Adrenal gland (tissue), 12 donors: ENCODE results near the gene NANS. TPM values are rescaled to one million over a fixed set of nuclear protein-coding genes. Genes with fewer than 3 reads are reported as not detected.

ENCODE experiments used
- DNase-seq, 7 donors: peaks; one replicate each; pipeline ENCODE4 v3.0.0-alpha.2; 2019 to 2020
- H3K27ac ChIP-seq, 5 donors: fragments of 200-600 bp; sonication (generic) in 4 of 5; 1 replicate in 3 of 5; 2 replicates in 2 of 5; pipeline versions ENCODE4 v1.5.1 to v1.8.0; 2016 to 2020; ENCODE audit warnings: mild to moderate bottlenecking in 1 of 5
- H3K27me3 ChIP-seq: fragments of 200-600 bp; 2 replicates; pipeline ENCODE4 v1.8.0; 2021
- H3K36me3 ChIP-seq, 2 donors: fragments of 200-600 bp; replicated peaks in 1 of 2; 1 replicate in 1 of 2; 2 replicates in 1 of 2; pipeline versions ENCODE4 v1.5.1 to v1.8.0; 2018 to 2022
- H3K4me1 ChIP-seq, 2 donors: fragments of 200-600 bp; replicated peaks in 1 of 2; 1 replicate in 1 of 2; 2 replicates in 1 of 2; pipeline versions ENCODE4 v1.5.1 to v1.8.0; 2018 to 2021
- H3K4me3 ChIP-seq, 4 donors: fragments of 200-600 bp; sonication (generic) in 3 of 4; one replicate each; pipeline ENCODE4 v1.5.1; 2016 to 2018
- H3K9me3 ChIP-seq, 3 donors: fragments of 200-600 bp; sonication (generic) in 1 of 3; replicated peaks in 1 of 3; 1 replicate in 2 of 3; 2 replicates in 1 of 3; pipeline versions ENCODE4 v1.5.1 to v1.8.0; 2016 to 2021
- CTCF ChIP-seq, 6 experiments: fragments of 450-650 bp in 4 of 6; fragments of 200-600 bp in 2 of 6; sonication (generic) in 1 of 6; IDR thresholded peaks; 1 replicate in 5 of 6; 2 replicates in 1 of 6; pipeline versions ENCODE4 v1.5.1 to v1.8.0; 2016 to 2021; ENCODE audit warnings: antibody characterized with exemption in 6 of 6, mild to moderate bottlenecking in 2 of 6, moderate library complexity in 1 of 6
- POLR2A ChIP-seq, 2 donors: fragments of 450-650 bp; IDR thresholded peaks; one replicate each; pipeline ENCODE4 v1.6.1; 2017; ENCODE audit warnings: antibody characterized with exemption in 2 of 2, mild to moderate bottlenecking in 2 of 2, moderate library complexity in 1 of 2
- WGBS, 4 donors: extraction: QIAGEN DNeasy Blood & Tissue Kit in 2 of 4; methylation state at CpG; one replicate each; pipeline versions ENCODE4 v1.1.5 to v1.1.7; 2013 to 2017; 5-methylcytosine and 5-hydroxymethylcytosine counted together
- intact Hi-C, 2 donors: fragments of 100-400 bp; cut with DNase I; formaldehyde crosslinking; loops; one replicate each; pipeline versions ENCODE4 v1.14.1 to v1.15.0; 2022 to 2023
- polyA plus RNA-seq, 3 donors: library from polyadenylated mRNA; stranded (reverse); fragments of 200-250 nt in 2 of 3; fragments of 350-450 nt in 1 of 3; fragmentation: Illumina TruSeq in 1 of 3; extraction: RNeasy Lipid Tissue Mini Kit (QIAGEN cat#74804) in 1 of 3; gene quantifications; one replicate each; pipeline ENCODE4 v1.2.3, GENCODE V29; 2013 to 2014
- total RNA-seq, 9 donors: library from RNA; depleted of rRNA in 4 of 9; stranded (reverse); fragments of >200 nt in 4 of 9; fragments of 120-200 nt in 1 of 9; fragmentation: NEBNext Ultra II Directional in 1 of 9; extraction: Animal tissue kit (Norgen Biotek cat#: 25700) in 1 of 9; gene quantifications; one replicate each; pipeline versions ENCODE4 v1.1.0 to v1.2.4, GENCODE V29; 2013 to 2023
- donor health status: healthy with polysubstance abuse.
- donor health status: Bipolar disorder and iron deficiency.
- donor health status: DM: yes; HTN: yes; CAD: no.
- donor health status: DM: no; HTN: no; CAD: no.
- donor health status: DM: no; HTN: no; CAD: no.
- donor health status: DM: yes; HTN: yes; CAD: no.

The NANS gene
- total and polyA plus RNA-seq, 12 donors: 24.2 to 81.5 (median 38.7) TPM

GRCh38 chr9:98091735-98092612 lies 35.4 kb downstream of the NANS start:
- Histone ChIP-seq H3K36me3 (no peaks in the 10 kb centered on the region), H3K27me3 (peaks cover 42% of the 10 kb centered on the region), H3K9me3 (no peaks in the 10 kb centered on the region), H3K4me3 (no peak overlapping the region), H3K4me1 (no peaks in the 10 kb centered on the region), H3K27ac (no peak overlapping the region)
- WGBS, 4 donors: 32 to 54% (median 44%) methylated on average over 15 to 17 of the region's 17 CpGs
- no peak for TF ChIP-seq CTCF (IDR thresholded peaks at IDR 0.05)
- no peak for TF ChIP-seq POLR2A (IDR thresholded peaks at IDR 0.05)
- peak in 1 of 7 donors; percentile 51 for DNase-seq
- intact Hi-C loops: no loop called here

GRCh38 chr9:98092613-98092931 lies 36.0 kb downstream of the NANS start:
- 57 to 74% (median 60%) methylated on average over 11 of the region's 11 CpGs for WGBS, 4 donors
- no peaks in the 10 kb centered on the region for H3K4me1 ChIP-seq

GRCh38 chr9:98094316-98094715 lies 37.8 kb downstream of the NANS start:
- Histone ChIP-seq H3K9me3 (no peaks in the 10 kb centered on the region), H3K27ac (no peak overlapping the region), H3K27me3 (peaks cover 32% of the 10 kb centered on the region), H3K36me3 (peaks cover 0 to 6% of the 10 kb centered on the region in 2 donors), H3K4me1 (no peaks in the 10 kb centered on the region), H3K4me3 (no peak overlapping the region)
- DNase-seq: peak in 1 of 7 donors; percentile 23
- intact Hi-C loops: no loop called here
- 70 to 79% (median 75%) methylated on average over 4 of the region's 4 CpGs for WGBS, 4 donors
- TF ChIP-seq POLR2A (IDR thresholded peaks at IDR 0.05) (no peak), CTCF (IDR thresholded peaks at IDR 0.05) (no peak)

More at GRCh38 chr9:98092613-98092931, 36.0 kb downstream of the NANS start:
- TF ChIP-seq POLR2A (IDR thresholded peaks at IDR 0.05): no peak
- no peak for TF ChIP-seq CTCF (IDR thresholded peaks at IDR 0.05)
- intact Hi-C loops: no loop called here
- Histone ChIP-seq H3K27ac (no peak overlapping the region), H3K27me3 (peaks cover 41% of the 10 kb centered on the region), H3K9me3 (no peaks in the 10 kb centered on the region), H3K4me3 (no peak overlapping the region), H3K36me3 (no peaks in the 10 kb centered on the region)
- DNase-seq: peak in 1 of 7 donors; percentile 29

GRCh38 chr9:98094851-98095250 lies 38.3 kb downstream of the NANS start:
- intact Hi-C loops: no loop called here
- DNase-seq: no peak
- H3K9me3 ChIP-seq: no peaks in the 10 kb centered on the region
- no peak for TF ChIP-seq CTCF (IDR thresholded peaks at IDR 0.05)
- TF ChIP-seq POLR2A (IDR thresholded peaks at IDR 0.05): no peak
- no peak overlapping the region for H3K27ac ChIP-seq
- H3K4me3 ChIP-seq: no peak overlapping the region
- H3K27me3 ChIP-seq: peaks cover 32% of the 10 kb centered on the region
- H3K36me3 ChIP-seq: peaks cover 0 to 6% of the 10 kb centered on the region in 2 donors
- 75 to 91% (median 87%) methylated on average over 11 to 16 of the region's 16 CpGs for WGBS, 4 donors
- H3K4me1 ChIP-seq: peaks cover 0 to under 1% of the 10 kb centered on the region in 2 donors
